ENCODE measurements around the gene PRSS8. TPM values are rescaled to one million over a fixed set of nuclear protein-coding genes. Genes with fewer than 3 reads are reported as not detected.
A peak's percentile ranks its signal among the peaks of the same experiment; 100 is the strongest.

PRSS8 gene
- total and polyA plus RNA-seq, 11 donors, result 0.17 to 0.44 (median 0.30) TPM; not detected in 5

- Histone ChIP-seq H3K4me1 (peaks cover 0 to 29% (median 0%) of the 10 kb centered on the region in 12 donors), H3K27me3 (peaks cover 0 to 15% (median 7%) of the 10 kb centered on the region in 9 donors), H3K9me3 (no peaks in the 10 kb centered on the region), H3K4me3 (peak overlapping the region in 1 of 12 donors; percentile 20), H3K36me3 (no peaks in the 10 kb centered on the region), H3K27ac (peak overlapping the region in 1 of 12 donors; percentile 71)
- TF ChIP-seq POLR2A (IDR thresholded peaks at IDR 0.05) (no peak), CTCF (IDR thresholded peaks at IDR 0.05) (no peak)
- intact Hi-C loops (cut with DNase I), result loop anchor here in 5 of 10 donors (5.0 to 10.0 kb wide), 3 partner anchors 162 to 295 kb away; partner anchors contain the start of genes HSD3B7 (in 4 of the 5) and ZNF843 (in 1 of the 5)
- DNase-seq (no peak), ATAC-seq (peak in 3 of 4 donors; percentile 35 to 56 (median 43))
- WGBS, 4 donors, result 60 to 69% (median 68%) methylated on average over 5 of the region's 5 CpGs
Observed at GRCh38 chr16:31149332-31149731, 13.8 kb upstream of the PRSS8 start.

- WGBS, 4 donors, result 71 to 76% (median 75%) methylated on average over 19 to 25 of the region's 25 CpGs
- H3K27ac ChIP-seq, result peak overlapping the region in 1 of 12 donors; percentile 63
- H3K27me3 ChIP-seq, result peaks cover 0 to 15% (median 7%) of the 10 kb centered on the region in 9 donors
- no peak for TF ChIP-seq CTCF (IDR thresholded peaks at IDR 0.05)
- peak overlapping the region in 1 of 12 donors; percentile 20 for H3K4me3 ChIP-seq
- no peaks in the 10 kb centered on the region for H3K9me3 ChIP-seq
- DNase-seq (no peak), ATAC-seq (no peak)
- peaks cover 0 to 29% (median 0%) of the 10 kb centered on the region in 12 donors for H3K4me1 ChIP-seq
- H3K36me3 ChIP-seq, result no peaks in the 10 kb centered on the region
- intact Hi-C loops (cut with DNase I), result loop anchor here in 5 of 10 donors (5.0 to 10.0 kb wide), 3 partner anchors 162 to 296 kb away; partner anchors contain the start of genes HSD3B7 (in 4 of the 5) and ZNF843 (in 1 of the 5)
Observed at GRCh38 chr16:31148896-31149295, 13.4 kb upstream of the PRSS8 start.

GRCh38 chr16:31148281-31148728 is 12.8 kb upstream of the PRSS8 start:
- H3K4me3 ChIP-seq, result peak overlapping the region in 1 of 12 donors; percentile 20
- H3K4me1 ChIP-seq, result peaks cover 0 to 30% (median 0%) of the 10 kb centered on the region in 12 donors
- no peaks in the 10 kb centered on the region for H3K9me3 ChIP-seq
- WGBS, 4 donors, result 12 to 18% (median 16%) methylated on average over 18 to 40 of the region's 40 CpGs
- no peak overlapping the region for H3K27ac ChIP-seq
- no peaks in the 10 kb centered on the region for H3K36me3 ChIP-seq
- peak in 2 of 4 donors; percentile 40 to 53 for ATAC-seq
- H3K27me3 ChIP-seq, result peaks cover 0 to 15% (median 7%) of the 10 kb centered on the region in 9 donors
- intact Hi-C loops (cut with DNase I), result loop anchor here in 5 of 10 donors (5.0 to 10.0 kb wide), 3 partner anchors 161 to 296 kb away; partner anchors contain the start of genes HSD3B7 (in 4 of the 5) and ZNF843 (in 1 of the 5)
- TF ChIP-seq CTCF (IDR thresholded peaks at IDR 0.05) (no peak), POLR2A (IDR thresholded peaks at IDR 0.05) (no peak)
- no peak for DNase-seq

- no peaks in the 10 kb centered on the region for H3K9me3 ChIP-seq
- no peak overlapping the region for H3K27ac ChIP-seq
- peaks cover 0 to 37% (median 4%) of the 10 kb centered on the region in 12 donors for H3K4me1 ChIP-seq
- H3K27me3 ChIP-seq, result peaks cover 0 to 15% (median 7%) of the 10 kb centered on the region in 9 donors
- TF ChIP-seq POLR2A (IDR thresholded peaks at IDR 0.05) (no peak), CTCF (IDR thresholded peaks at IDR 0.05) (no peak)
- ATAC-seq, result no peak
- intact Hi-C loops (cut with DNase I), result loop anchor here in 5 of 10 donors (5.0 to 10.0 kb wide), 3 partner anchors 160 to 297 kb away; partner anchors contain the start of genes HSD3B7 (in 4 of the 5) and ZNF843 (in 1 of the 5)
- 90 to 96% (median 92%) methylated on average over 3 of the region's 3 CpGs for WGBS, 4 donors
- DNase-seq, result no peak
- no peak overlapping the region for H3K4me3 ChIP-seq
- no peaks in the 10 kb centered on the region for H3K36me3 ChIP-seq
Observed at GRCh38 chr16:31147574-31147973, 12.0 kb upstream of the PRSS8 start.
